RCC 7860 (cell line): Measurements from ENCODE around the gene SPTLC3.

Experiments
- DNase-seq: peaks from one replicate; pipeline ENCODE4 v3.0.0-alpha.2; 2015; ENCODE audit warnings: low spot score
- FAIRE-seq: peaks from 2 replicates; lab custom pipeline; 2012; peaks lifted over from hg19 to GRCh38; lab: Jason Lieb, UNC

SPTLC3 gene

GRCh38 chr20:13089950-13090469 is 81.2 kb downstream of the SPTLC3 start:
- FAIRE-seq (no peak), DNase-seq (no peak)

DNA sequence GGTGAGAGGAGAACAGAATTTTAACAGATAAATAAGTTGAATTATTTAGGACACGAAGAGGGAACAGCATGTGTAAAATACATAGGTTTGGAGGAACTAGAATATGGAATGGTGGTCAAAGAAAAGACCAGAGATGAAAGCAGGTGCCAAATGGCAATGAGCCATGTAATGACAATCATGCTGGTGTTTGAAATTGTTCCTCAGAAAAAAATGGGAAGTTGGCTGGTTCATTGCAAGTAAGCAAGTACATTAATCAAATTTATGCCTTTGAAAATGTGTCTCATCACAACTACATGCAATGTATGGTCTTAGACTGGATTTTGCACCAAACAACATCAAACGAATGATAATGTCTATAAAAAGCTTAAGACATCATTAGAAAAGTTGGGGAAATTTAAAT is 83.3 kb downstream of the SPTLC3 start:
- DNase-seq (no peak), FAIRE-seq (no peak)

DNA sequence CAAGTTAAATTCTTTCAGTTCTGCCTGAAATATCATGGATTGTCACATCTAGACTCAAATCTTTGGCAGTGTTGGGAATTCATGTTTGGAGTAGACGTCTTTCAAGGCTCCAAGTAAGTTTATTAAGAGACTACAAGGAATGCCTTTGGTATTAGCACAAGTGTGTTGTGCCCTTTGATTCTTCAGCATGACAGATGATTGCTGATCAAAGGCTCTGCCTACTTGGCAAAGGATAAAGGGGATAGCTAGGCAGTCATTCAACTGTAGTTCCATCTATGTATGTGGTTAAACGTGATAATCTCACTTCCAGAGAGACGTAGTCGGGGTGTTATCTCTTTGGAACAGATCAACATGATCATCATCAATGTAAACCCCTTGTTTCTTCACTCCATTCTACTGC is 86.2 kb downstream of the SPTLC3 start:
- FAIRE-seq: no peak
- DNase-seq: no peak

GRCh38 chr20:13098720-13099355 is 90.1 kb downstream of the SPTLC3 start:
- no peak for DNase-seq
- FAIRE-seq: no peak

DNA sequence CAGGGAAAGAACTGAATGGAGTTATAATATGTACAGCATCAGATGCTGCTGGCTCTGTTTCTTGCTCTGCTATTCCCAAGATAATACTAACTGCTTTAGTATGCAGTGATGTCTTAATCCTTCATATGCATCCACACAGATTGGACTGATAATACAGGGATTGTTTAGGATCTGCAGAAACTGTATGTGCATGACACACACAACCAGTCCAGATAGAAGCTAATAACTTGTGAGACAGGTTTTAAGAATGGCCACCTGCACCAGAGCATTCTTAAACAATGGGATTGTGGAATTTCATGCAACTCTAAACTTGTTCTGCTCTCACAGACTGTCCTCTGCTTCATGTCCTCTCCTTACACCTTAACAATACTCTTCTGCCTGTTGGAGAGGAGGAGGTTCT is 90.9 kb downstream of the SPTLC3 start:
- no peak for DNase-seq
- no peak for FAIRE-seq

GRCh38 chr20:13101276-13101675 is 92.5 kb downstream of the SPTLC3 start:
- FAIRE-seq (no peak), DNase-seq (no peak)

DNA sequence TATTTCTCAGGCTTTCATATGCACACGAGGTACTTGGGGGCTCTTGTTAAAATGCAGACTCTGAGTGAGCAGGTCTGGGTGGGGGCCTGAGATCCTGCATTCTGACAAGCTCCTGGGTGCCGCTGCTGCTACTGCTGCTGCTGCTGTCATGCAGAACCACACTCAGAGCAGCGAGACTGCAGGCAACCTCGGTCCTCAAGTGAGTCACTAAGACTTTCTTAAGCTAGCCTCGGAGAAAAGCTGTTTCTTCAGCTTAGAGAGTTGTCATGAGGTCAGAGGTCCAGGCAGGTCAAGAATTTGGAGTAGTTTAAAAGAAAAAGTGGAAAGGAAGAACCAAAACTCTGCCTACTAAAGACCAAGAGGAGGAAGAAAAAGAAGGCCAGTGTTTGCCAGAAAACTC is 92.9 kb downstream of the SPTLC3 start:
- DNase-seq: peak; percentile 7
- no peak for FAIRE-seq

- FAIRE-seq (no peak), DNase-seq (peak; percentile 5)
Measured at GRCh38 chr20:13102237-13102636, 93.5 kb downstream of the SPTLC3 start.

DNA sequence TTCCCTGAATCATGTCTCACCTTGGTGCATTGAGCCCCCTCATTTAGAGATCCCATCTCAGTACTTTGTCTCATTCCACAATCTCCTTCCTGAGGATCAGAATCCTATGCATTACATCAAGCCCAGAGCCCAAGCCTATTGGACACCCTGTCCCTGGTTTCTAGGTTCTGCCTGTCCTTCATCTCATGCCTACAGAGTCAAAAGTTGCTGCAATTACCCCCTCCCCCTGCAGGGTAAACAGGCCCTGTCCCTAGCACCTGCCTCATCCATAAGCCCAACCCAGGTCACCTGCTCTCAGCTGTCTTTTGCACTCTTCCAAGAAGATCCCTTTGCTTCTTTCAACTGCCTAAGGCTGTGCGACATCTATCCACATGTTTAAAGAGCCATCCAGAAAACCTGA is 93.9 kb downstream of the SPTLC3 start:
- FAIRE-seq (no peak), DNase-seq (no peak)

DNA sequence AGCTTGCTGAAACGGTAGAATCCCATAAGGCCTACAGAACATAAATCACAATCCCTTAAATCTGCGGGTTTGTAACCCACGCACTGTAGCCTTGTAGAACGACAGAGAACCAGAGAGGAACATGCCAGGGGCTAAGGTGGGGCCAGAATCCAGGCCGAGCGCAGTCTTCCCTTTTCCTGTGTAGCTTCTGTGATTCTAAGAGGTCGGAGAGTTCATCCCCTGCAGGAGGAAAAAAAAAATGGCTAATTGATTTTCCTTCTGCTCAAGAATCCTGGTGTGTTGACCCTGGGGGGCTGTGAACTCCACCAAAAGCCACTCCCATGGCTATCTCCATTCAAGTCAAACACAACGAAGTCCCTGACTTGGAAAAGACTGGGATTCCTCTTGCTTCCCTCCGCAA is 96.3 kb downstream of the SPTLC3 start:
- DNase-seq (no peak), FAIRE-seq (no peak)

GRCh38 chr20:13105864-13106457 is 97.2 kb downstream of the SPTLC3 start:
- FAIRE-seq (peak; percentile 81), DNase-seq (peak; percentile 20)

DNA sequence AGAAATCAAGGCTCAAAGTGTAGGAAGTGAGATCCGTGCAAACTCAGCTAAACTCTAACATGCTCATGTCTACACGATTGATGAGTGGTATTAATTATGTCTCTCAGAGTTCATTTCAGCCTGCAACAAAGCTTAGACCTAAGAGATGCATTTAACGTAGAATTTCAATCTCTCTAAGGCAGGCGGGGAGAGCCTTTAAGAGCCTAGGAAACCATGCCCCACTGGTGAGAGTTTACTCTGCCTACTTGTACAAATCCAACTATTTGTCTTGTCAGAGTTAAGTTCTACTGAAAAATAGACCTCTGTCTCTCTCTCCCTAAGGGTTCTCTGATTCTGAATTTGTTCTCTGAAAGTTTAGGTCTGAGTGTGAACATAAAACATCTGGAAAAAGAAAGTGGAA is 100.9 kb downstream of the SPTLC3 start:
- DNase-seq: no peak
- no peak for FAIRE-seq

GRCh38 chr20:13110796-13111195 is 102.0 kb downstream of the SPTLC3 start:
- DNase-seq (no peak), FAIRE-seq (no peak)

- no peak for DNase-seq
- no peak for FAIRE-seq
Measured at GRCh38 chr20:13111249-13111911, 102.6 kb downstream of the SPTLC3 start.

DNA sequence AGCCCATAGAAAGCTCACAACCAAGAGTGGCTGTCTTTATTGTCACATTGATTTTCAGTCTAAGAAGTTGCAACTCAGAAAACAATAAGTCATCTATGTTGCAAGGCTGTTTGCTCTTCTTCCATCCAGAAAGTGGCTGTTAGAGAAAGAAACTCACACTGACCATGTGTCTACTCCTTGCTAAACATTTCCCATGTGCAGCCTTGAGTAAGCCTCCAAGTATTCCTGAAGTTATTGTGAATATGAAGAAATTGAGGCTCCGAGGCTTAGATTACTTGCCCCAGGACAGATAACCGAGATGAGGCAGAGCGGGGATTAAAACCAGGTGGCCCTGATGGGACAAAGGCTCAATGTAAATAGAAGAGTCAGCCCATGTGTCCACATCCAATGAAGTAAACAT is 105.0 kb downstream of the SPTLC3 start:
- no peak for DNase-seq
- FAIRE-seq: no peak

GRCh38 chr20:13117200-13117599 is 108.4 kb downstream of the SPTLC3 start:
- FAIRE-seq (no peak), DNase-seq (no peak)

- DNase-seq (no peak), FAIRE-seq (no peak)
Measured at GRCh38 chr20:13118676-13119075, 109.9 kb downstream of the SPTLC3 start.

GRCh38 chr20:13119583-13119982 is 110.8 kb downstream of the SPTLC3 start:
- DNase-seq (peak; percentile 51), FAIRE-seq (peak; percentile 11)

GRCh38 chr20:13120471-13120870 is 111.7 kb downstream of the SPTLC3 start:
- no peak for FAIRE-seq
- no peak for DNase-seq

DNA sequence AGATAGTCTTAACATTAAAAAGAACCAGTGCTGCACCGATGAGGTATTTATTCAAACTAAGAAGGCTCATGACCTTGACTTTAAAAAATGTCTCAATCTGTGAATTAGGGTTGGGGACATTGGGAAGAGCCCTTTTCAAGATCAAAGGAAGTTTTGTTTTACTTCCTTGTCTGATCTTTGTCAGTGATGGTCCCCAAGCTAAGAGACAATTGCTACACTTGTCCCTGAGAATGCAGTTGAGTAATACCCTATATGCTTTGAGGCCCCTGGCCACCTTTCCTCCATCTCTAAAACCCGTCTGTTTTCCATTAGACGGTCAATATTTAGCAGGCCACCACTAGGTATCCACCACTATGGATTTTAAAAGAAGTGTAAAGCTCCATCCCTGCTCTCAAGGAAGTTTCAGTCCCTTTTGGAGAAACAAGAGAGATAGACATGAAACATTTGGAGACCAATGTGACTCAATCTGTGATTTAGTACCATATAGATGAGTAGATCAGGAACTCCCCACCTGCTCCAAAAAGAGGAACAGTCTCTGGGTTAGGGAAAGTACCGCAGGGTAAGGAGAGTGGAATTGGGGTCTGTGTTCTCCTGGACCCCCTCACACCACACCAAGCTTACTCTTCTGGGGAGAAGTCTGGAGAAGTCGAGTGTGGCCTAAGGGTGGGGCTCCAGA is 113.2 kb downstream of the SPTLC3 start:
- FAIRE-seq (no peak), DNase-seq (no peak)

DNA sequence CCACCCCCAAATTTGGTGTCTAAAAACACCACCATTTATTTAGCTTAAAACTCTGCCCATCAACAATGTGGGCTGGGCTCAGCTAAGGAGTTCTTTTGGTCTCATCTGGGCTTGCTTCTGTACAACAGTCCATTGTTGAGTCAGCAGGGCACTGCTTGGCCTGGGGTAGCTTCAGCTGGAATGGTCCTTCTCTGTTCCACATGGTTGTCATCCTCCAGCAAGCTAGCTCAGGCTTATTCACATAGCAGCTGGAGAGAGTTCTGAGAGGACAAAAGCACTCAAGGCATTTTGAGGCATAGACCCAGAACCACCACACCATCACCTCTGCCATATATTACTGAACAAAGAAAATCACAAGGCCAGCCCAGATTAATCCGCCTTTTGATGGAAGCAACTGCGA is 116.7 kb downstream of the SPTLC3 start:
- no peak for DNase-seq
- no peak for FAIRE-seq

DNA sequence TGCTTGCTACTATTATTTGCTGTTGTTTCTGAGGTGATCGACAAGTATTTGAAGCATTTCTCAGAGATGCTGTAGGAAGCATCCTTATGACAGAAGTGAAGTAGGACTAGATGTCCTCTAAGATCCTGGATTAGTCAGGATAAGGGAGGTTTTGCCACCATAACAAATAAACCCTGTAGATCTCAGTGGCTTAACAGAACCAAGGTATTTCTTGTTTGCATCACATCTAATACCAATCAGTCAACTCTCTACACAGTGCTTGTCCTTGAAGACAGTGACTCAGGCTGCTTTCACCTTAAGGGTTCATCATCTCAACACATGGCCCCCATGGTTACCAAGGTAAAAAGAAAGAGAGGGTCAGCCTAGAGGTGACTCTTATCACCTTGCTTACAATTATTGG is 119.4 kb downstream of the SPTLC3 start:
- FAIRE-seq (no peak), DNase-seq (no peak)
